ENCODE results near the gene MDM4.

DNA sequence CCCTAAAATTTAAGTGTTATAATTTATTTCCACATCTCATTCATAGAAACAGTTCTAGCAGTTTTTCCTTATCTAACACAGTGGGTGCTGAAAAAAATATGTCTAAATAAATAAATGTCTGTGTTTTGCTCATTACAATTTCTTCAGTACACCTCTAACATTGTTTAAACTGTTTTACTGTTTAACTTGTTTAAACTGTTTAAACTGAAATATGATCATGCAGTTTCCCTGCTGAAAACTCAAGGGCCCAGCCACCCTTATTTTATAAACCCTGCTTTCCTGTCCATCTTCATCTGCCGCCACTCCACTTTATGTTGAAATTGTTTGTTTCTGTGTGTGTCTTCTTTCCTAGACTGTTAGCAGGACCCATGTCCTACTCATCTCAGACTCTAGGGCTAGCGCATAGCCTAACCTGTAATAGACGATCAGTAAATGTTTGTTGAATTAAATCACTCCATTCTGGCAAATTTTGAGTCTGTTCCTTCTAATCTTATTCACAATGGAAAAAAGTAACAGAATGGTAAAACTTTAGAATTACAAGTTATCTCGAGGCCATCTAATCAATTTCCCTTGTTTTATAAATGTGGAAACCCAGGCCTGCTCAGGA, 12.2 kb upstream of the MDM4 start:
- TF ChIP-seq CTCF (conservative IDR thresholded peaks at IDR 0.05 in 1 of 2, IDR thresholded peaks at IDR 0.05 in 1 of 2; ENCODE audit: low read depth in 1 of 2, low read length in 2 of 2) = no peak
- no peak for TF ChIP-seq EZH2 (IDR thresholded peaks at IDR 0.05; ENCODE audit: low read length, missing control alignments)

Measured in fibroblast of lung (primary cell).